Endothelial cell of umbilical vein (primary cell): ENCODE data around the gene SULF2.

Experiments used
- EZH2 ChIP-seq: IDR thresholded peaks from 2 replicates; pipeline ENCODE4 v1.6.1; 2012; ENCODE audit warnings: borderline replicate concordance, low read depth, mild to moderate bottlenecking, moderate library complexity, low read length, inconsistent platforms; ENCODE audit not compliant: severe bottlenecking
- FOS ChIP-seq: IDR thresholded peaks from 2 replicates; pipeline ENCODE4 v1.6.1; 2011; ENCODE audit warnings: mild to moderate bottlenecking, low read length, moderate library complexity, borderline replicate concordance; ENCODE audit not compliant: insufficient read depth
- GATA2 ChIP-seq: IDR thresholded peaks from 2 replicates; pipeline ENCODE4 v1.7.0; 2011; ENCODE audit warnings: low read depth, mild to moderate bottlenecking, moderate library complexity, mixed read lengths, low read length; ENCODE audit not compliant: insufficient read length, insufficient read depth
- JUN ChIP-seq: IDR thresholded peaks from 2 replicates; pipeline ENCODE4 v1.6.1; 2011; ENCODE audit warnings: borderline replicate concordance, low read depth; ENCODE audit not compliant: insufficient read length, insufficient read depth
- MYC ChIP-seq: IDR thresholded peaks from one replicate; pipeline ENCODE4 v1.6.1; 2011; ENCODE audit warnings: mild to moderate bottlenecking, low read depth, low read length
- POLR2A ChIP-seq: IDR thresholded peaks from 2 replicates; pipeline ENCODE4 v1.6.1; 2012; ENCODE audit warnings: low read depth, mild to moderate bottlenecking, control low read depth, low read length
- POLR2AphosphoS5 ChIP-seq: IDR thresholded peaks from 2 replicates; pipeline ENCODE4 v1.6.1; 2012; ENCODE audit warnings: low read depth, mild to moderate bottlenecking, control low read depth, low read length, moderate library complexity; ENCODE audit not compliant: insufficient read depth
- TF ChIP-seq, protein P1 (sequence below), 2 donors: IDR thresholded peaks; 1 replicate in 1 of 2; 2 replicates in 1 of 2; pipeline ENCODE4 v1.5.1; 2011; ENCODE audit warnings: low read length in 2 of 2, mild to moderate bottlenecking in 2 of 2, moderate library complexity in 2 of 2, control low read depth in 1 of 2, inconsistent platforms in 1 of 2, low read depth in 1 of 2; ENCODE audit not compliant: insufficient read depth in 1 of 2; ENCODE audit errors: extremely low read depth in 1 of 2
- TF ChIP-seq, protein P2 (sequence below): IDR thresholded peaks from 2 replicates; pipeline ENCODE4 v1.6.1; 2011; ENCODE audit not compliant: insufficient read depth, insufficient read length

- TF ChIP-seq, protein P1, sequence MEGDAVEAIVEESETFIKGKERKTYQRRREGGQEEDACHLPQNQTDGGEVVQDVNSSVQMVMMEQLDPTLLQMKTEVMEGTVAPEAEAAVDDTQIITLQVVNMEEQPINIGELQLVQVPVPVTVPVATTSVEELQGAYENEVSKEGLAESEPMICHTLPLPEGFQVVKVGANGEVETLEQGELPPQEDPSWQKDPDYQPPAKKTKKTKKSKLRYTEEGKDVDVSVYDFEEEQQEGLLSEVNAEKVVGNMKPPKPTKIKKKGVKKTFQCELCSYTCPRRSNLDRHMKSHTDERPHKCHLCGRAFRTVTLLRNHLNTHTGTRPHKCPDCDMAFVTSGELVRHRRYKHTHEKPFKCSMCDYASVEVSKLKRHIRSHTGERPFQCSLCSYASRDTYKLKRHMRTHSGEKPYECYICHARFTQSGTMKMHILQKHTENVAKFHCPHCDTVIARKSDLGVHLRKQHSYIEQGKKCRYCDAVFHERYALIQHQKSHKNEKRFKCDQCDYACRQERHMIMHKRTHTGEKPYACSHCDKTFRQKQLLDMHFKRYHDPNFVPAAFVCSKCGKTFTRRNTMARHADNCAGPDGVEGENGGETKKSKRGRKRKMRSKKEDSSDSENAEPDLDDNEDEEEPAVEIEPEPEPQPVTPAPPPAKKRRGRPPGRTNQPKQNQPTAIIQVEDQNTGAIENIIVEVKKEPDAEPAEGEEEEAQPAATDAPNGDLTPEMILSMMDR (IDR thresholded peaks at IDR 0.05; ENCODE audit: extremely low read depth in 1 of 2, insufficient read depth in 1 of 2, low read depth in 1 of 2, low read length in 2 of 2) = no peak
- TF ChIP-seq POLR2AphosphoS5 = no peak
- TF ChIP-seq POLR2A = no peak
- TF ChIP-seq EZH2 = no peak
- TF ChIP-seq, protein P2, sequence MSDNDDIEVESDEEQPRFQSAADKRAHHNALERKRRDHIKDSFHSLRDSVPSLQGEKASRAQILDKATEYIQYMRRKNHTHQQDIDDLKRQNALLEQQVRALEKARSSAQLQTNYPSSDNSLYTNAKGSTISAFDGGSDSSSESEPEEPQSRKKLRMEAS = no peak
- TF ChIP-seq JUN = no peak
- no peak for TF ChIP-seq MYC
- no peak for TF ChIP-seq FOS
- TF ChIP-seq GATA2 = no peak
Observed at GRCh38 chr20:47733892-47734291, 51.4 kb downstream of the SULF2 start.
